OCI-LY7 (cell line): ENCODE results near the gene CHST11.

Source experiments
- CTCF ChIP-seq: fragments of 200-600 bp; sonication (generic); conservative IDR thresholded peaks from 2 replicates; pipeline ENCODE4 v1.5.1; 2014; ENCODE audit warnings: mild to moderate bottlenecking, antibody characterized with exemption, low read length, moderate library complexity, mixed read lengths
- EZH2phosphoT487 ChIP-seq: fragments of 200-600 bp; sonication (generic); IDR thresholded peaks from 2 replicates; pipeline ENCODE4 v1.6.1; 2018; ENCODE audit warnings: low read depth, borderline replicate concordance, mild to moderate bottlenecking, mixed run types, antibody characterized with exemption, low read length, moderate library complexity, mixed read lengths

GRCh38 chr12:104733717-104734175 lies 277.0 kb downstream of the CHST11 start:
- TF ChIP-seq CTCF (peak; percentile 68), EZH2phosphoT487 (no peak)
